ENCODE results near the gene EXOC3L2.

Gene EXOC3L2

DNA sequence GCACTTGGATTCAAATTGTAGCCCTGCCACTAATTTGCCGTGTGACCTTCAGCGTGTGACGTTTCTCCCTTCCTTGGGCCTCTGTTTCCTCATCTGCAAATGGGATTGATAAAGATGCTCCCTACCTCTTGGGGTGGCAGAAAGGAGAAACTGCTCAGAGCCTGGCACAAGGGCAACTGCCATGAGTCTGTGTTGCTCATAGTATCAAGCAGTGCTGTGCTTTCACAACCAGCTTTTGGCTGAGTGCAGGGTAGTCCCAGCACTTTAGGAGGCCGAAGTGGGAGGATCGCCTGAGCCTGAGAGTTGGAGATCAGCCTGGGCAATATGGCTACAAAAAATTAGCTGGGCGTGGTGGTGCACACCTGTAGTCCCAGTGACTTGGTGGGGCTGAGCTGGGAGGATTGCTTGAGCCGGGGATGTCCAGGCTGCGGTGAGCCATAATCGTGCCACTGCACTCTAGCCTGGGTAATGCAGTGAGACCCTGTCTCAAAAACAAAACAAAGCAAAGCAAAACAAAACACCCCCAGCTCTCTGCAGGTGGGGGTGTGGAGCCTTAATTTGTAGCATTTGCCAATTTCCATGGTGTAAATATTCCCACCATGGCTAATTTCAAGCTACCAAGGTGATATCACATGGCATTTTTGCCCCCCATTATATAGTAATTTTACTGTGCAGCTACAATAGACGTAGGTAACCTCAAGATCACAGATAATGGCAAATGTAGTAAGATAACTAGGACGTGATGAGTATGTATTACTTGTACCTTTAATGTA is 4.2 kb upstream of the EXOC3L2 start:
- TF ChIP-seq GATA2 (IDR thresholded peaks at IDR 0.05; ENCODE audit: low read depth, low read length): no peak
- no peak for TF ChIP-seq GATA3 (IDR thresholded peaks at IDR 0.05; ENCODE audit: low read depth, low read length)

DNA sequence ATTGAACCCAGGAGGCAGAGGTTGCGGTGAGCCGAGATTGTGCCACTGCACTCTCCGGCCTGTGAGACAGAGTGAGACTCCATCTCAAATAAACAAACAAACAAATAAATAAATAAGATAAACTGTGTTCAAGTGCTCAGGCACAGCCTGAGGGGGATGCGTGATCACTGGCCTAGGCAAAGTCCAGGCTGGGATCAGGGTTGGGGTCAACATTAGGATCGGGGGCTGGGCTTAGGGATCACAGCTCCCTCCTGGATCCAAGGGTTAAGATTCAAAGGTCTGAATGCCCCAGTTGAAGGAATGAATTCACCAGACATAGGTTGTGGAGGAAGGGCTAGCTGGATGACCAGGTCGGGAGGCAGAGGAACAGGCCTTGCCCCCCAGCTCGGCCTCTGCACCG is 1.9 kb upstream of the EXOC3L2 start:
- TF ChIP-seq GATA2 (IDR thresholded peaks at IDR 0.05; ENCODE audit: low read depth, low read length): no peak
- TF ChIP-seq GATA3 (IDR thresholded peaks at IDR 0.05; ENCODE audit: low read depth, low read length): no peak

DNA sequence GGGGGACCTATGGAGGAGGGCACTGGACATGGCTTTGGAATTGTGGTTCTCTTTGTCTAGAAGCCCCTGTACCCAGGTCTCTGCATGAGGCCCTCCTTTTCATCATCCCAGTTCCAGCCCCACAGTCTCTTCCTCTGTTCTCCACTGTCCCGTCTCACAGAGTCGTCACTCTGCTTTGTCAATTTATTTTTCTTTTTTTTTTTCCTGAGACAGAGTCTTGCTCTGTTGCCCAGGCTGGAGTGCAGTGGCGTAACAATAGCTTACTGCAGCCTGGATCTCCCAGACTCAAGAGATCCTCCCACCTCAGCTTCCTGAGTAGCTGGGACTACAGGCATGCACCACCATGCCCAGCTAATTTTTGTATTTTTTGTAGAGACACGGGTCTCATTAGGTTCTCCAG is 619 bp upstream of the EXOC3L2 start:
- TF ChIP-seq GATA3 (IDR thresholded peaks at IDR 0.05; ENCODE audit: low read depth, low read length): no peak
- TF ChIP-seq GATA2 (IDR thresholded peaks at IDR 0.05; ENCODE audit: low read depth, low read length): no peak

DNA sequence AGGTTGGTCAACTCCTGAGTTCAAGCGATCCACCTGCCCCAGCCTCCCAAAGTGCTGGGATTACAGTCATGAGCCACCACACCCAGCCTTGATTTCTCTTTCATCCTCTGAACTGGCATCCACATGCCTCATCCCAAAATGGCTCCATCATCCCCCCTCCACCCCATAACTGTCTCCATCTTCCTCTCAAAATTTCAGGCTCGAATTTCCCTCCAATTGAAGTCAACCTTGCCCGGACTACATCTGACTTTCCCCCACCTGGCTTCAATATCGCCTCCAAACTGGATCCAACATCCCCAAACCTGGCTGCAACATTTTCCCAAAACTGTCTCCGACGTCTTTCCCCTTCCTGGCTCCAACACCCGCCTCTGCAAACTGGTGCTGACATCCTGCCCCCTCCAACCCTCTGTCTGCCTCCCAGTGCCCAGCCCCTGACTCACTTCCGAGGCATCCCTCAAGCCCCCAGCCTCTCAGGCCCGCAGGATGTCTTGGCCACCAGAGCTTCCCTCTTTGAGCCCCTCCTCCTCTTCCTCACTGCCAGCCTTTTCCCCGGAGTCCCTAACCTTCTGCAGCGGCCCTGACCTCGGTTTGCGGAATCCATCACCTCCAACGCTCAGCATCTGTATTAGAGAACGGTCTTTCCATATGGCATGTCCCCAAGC is 943 bp downstream of the EXOC3L2 start:
- TF ChIP-seq GATA2 (IDR thresholded peaks at IDR 0.05; ENCODE audit: low read depth, low read length) (no peak), GATA3 (IDR thresholded peaks at IDR 0.05; ENCODE audit: low read depth, low read length) (no peak)

DNA sequence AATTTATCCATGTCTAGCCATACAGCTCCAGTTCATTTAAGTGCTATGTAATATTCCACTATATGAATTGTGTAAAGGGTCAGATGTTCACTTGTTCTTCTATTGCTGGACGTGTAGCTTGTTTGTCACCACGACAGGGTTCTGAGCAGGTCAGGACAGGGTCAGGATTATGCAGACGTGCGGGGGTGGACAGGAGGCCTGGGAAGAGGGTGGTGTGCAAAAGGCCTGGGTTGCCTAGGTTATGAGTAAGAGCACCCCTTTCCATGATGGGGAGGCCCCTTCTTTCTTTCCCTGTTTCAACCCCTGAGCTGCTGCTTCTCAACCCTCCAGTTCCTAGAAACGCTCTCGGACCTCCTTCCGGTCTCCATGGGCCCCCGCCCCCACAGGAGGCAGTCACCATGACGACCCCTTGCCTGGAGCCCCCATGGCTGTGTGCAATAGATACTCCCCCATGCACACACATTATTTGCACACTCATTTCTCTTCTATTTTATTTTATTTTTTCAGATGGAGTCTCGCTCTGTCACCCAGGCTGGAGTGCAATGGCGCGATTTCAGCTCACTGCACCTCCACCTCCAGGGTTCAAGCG is 2.0 kb downstream of the EXOC3L2 start:
- TF ChIP-seq GATA2 (IDR thresholded peaks at IDR 0.05; ENCODE audit: low read depth, low read length) (no peak), GATA3 (IDR thresholded peaks at IDR 0.05; ENCODE audit: low read depth, low read length) (no peak)

DNA sequence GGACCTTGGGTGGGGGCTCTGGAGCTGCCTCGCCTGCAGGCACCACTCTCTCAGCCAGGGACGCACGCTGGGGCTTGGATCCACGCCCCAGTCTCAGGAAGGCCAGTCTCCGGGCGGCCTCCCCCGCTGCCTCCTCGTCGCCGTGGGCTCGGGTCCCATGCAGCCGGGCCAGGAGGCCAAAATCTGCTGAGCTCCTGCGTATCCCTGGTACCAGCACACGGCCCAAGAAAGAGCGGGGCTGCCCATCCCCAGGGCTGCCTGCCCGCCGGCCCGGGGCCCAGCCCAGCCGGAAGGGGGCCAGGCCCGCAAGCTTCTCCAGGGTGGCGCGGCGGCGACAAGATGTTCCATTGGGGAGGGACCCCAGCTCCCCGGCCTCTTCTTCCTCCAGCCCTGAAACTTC is 6.7 kb downstream of the EXOC3L2 start:
- TF ChIP-seq GATA2 (IDR thresholded peaks at IDR 0.05; ENCODE audit: low read depth, low read length) (no peak), GATA3 (IDR thresholded peaks at IDR 0.05; ENCODE audit: low read depth, low read length) (no peak)

DNA sequence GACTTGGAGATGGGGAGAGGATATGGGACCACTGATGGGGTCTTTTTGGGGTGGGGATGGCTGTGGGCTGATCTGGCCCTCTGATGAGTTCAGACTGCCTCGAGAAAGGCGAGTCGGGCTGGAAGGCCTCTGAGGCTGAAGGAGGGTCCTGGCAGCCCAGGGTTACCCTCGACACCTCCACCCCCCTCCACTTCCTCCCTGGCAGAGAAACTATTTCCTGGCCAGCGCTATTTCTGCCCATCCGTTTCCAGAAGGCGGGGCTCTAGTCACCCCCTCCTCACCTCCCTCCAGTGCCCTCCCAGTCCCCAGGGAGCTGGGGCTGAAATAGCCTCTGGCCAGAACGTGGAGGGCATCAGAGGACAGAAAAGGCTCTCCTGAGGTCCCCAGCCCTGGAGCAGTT is 9.7 kb downstream of the EXOC3L2 start:
- TF ChIP-seq GATA3 (IDR thresholded peaks at IDR 0.05; ENCODE audit: low read depth, low read length): no peak
- TF ChIP-seq GATA2 (IDR thresholded peaks at IDR 0.05; ENCODE audit: low read depth, low read length): no peak

DNA sequence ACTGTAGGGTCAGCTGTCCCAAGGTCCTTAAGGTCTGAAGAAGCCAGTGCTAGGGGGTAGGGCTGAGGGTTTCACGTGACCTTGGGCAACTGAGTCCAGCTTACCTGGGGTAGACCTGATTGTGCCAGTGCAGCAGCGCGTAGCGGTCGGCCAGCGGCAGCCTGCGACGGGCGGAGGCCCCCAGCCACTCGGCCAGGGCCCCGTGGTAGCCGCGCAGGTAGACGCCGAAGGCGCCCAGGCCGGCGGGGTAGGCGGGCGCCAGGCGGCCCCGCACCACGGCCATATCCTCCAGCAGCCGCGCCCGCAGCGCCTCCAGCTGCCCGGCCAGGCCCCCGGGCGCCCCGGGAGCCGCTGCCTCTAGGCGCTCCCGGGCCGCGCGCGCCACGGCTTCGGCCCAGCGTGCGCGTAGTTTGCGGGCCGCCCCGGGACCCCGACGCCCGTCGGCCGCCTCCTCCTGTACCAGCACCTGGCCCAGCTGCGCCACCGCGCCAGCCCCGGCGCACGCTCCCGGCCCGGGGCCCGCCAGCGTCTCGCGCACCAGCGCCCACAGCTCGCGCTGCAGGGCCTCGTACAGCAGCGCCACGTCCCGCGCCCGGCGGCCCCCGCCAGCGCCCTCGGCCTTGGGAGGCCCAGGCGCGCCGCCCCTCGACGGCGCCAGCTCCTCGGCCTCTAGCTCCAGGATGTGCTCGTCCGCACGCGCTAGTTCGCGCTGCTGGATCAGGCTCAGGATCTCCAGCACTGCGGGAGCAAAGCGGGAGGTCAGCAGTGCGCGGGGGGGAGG is 10.9 kb downstream of the EXOC3L2 start:
- TF ChIP-seq GATA2 (IDR thresholded peaks at IDR 0.05; ENCODE audit: low read depth, low read length) (no peak), GATA3 (IDR thresholded peaks at IDR 0.05; ENCODE audit: low read depth, low read length) (no peak)

DNA sequence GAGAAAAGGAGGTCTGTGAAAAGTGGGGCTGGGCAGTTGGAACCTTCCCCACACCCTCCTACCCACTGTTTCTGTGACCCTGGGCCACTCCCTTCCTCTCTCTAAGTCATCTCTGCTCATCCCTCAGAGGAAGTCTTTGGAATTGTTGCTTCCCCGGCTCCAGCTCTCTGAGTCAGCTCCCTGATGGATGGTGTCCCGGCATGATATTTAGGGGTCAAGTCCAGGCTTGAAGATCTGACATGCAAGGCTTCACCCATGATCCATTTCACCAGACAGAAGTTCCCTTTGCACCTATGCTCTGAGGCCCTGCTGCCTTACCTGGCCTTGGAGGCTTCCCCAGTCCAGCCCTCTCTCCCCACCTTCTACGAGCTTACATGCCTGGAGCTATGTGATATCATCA is 13.3 kb downstream of the EXOC3L2 start:
- TF ChIP-seq GATA2 (IDR thresholded peaks at IDR 0.05; ENCODE audit: low read depth, low read length) (no peak), GATA3 (IDR thresholded peaks at IDR 0.05; ENCODE audit: low read depth, low read length) (no peak)

DNA sequence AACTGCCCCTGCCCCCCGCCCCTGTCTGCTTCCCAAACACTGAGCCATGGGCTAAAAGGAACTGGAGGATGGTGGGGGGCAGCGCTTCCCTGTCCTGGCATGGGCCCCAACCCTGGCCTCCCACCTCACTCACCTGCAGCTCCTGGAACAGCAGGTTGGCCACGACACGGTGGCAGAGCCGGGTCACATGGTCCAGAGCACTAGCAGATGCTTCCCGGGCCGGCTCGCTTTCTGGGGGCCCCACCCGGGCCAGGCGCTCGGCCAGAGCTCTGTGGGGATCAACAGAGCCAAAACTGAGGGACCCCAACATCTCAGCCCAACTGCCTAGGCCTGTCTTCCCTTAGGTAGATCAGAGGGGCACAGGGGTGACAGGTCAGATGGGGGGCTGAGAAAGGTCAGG is 20.6 kb downstream of the EXOC3L2 start:
- no peak for TF ChIP-seq GATA2 (IDR thresholded peaks at IDR 0.05; ENCODE audit: low read depth, low read length)
- no peak for TF ChIP-seq GATA3 (IDR thresholded peaks at IDR 0.05; ENCODE audit: low read depth, low read length)

DNA sequence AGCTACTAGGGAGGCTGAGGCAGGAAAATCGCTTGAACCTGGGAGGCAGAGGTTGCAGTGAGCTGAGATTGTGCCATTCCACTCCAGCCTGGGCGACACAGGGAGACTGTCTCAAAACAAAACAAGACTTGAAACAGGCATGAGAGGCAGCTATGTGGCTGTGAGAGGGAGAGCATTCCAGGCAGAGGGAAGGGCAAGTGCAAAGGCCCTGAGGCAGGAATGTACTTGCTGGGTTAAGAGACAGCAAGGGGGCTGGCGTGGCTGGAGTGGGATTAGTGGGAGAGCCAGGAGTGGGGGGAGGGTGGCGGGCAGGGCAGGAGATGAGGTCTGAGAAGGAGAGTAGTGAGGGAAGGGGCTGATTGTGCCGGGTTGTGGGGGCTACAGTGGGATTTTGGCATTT is 21.3 kb downstream of the EXOC3L2 start:
- TF ChIP-seq GATA3 (IDR thresholded peaks at IDR 0.05; ENCODE audit: low read depth, low read length) (no peak), GATA2 (IDR thresholded peaks at IDR 0.05; ENCODE audit: low read depth, low read length) (no peak)

DNA sequence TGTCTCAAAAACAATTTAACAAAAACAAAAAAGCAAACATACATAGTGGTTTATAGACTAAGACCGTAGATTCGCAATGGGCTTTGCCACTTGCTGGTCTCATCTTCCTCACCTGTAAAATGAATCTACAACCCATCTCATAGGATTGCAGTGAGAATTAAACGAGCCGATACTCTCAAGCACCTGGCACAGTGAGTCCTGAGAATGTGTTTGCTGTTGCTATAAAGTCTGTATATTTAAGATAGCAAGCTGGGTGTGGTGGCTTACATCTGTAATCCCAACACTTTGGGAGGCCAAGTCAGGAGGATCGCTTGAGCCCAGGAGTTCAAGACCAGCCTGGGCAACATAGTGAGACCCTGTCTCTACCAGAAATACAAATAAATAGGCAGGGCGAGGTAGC is 22.5 kb downstream of the EXOC3L2 start:
- TF ChIP-seq GATA2 (IDR thresholded peaks at IDR 0.05; ENCODE audit: low read depth, low read length) (no peak), GATA3 (IDR thresholded peaks at IDR 0.05; ENCODE audit: low read depth, low read length) (no peak)

DNA sequence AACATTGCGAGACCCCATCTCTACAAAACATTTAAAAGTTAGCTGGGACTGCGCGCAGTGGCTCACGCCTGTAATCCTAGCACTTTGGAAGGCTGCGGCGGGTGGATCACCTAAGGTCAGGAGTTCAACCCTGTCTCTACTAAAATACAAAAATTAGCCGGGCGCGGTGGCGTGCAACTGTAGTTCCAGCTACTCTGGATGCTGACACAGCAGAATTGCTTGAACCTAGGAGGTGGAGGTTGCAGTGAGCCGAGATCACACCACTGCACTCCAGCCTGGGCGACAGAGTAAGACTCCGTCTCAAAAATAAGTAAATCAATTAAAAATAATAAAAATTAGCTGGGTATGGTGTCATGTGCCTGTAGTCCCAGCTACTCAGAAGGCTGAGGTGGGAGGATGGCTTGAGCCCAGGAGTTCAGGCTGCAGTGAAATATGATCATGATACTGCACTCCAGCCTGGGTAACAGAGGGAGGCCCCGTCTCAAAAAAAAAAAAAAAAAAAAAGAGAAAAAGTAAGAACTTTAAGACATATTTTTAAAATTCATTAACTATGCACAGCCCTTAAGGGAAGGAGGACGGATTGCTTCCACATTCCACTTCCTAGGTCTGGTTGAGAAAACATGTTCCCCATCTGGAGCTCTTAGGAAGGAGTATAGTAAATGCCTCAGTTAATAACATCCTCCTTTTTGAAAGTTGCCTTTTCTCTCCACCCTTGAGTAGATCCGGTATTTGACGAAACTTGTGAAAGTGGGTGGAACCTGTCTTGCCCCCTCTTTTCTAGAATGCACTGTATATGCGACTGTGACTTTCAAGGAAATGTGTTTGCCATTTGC is 26.1 kb downstream of the EXOC3L2 start:
- TF ChIP-seq GATA2 (IDR thresholded peaks at IDR 0.05; ENCODE audit: low read depth, low read length) (no peak), GATA3 (IDR thresholded peaks at IDR 0.05; ENCODE audit: low read depth, low read length) (no peak)
